ENCODE data around the gene NPR1. TPM values are rescaled to one million over a fixed set of nuclear protein-coding genes. Genes with fewer than 3 reads are reported as not detected.

Gene NPR1
- total and polyA plus RNA-seq, 2 of the 13 experiments (the other 11 are each of a cell fraction or from before 2014, with no cell fraction given) = not detected

- TF ChIP-seq E2F2 (CRISPR knock-in tag; IDR thresholded peaks at IDR 0.05; ENCODE audit: borderline replicate concordance) = no peak
- no peak for TF ChIP-seq ZNF337 (CRISPR knock-in tag; IDR thresholded peaks at IDR 0.05; ENCODE audit: borderline replicate concordance, low read depth)
- TF ChIP-seq RBAK (CRISPR knock-in tag; IDR thresholded peaks at IDR 0.05) = no peak
- TF ChIP-seq, protein P1, sequence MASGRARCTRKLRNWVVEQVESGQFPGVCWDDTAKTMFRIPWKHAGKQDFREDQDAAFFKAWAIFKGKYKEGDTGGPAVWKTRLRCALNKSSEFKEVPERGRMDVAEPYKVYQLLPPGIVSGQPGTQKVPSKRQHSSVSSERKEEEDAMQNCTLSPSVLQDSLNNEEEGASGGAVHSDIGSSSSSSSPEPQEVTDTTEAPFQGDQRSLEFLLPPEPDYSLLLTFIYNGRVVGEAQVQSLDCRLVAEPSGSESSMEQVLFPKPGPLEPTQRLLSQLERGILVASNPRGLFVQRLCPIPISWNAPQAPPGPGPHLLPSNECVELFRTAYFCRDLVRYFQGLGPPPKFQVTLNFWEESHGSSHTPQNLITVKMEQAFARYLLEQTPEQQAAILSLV (CRISPR knock-in tag; IDR thresholded peaks at IDR 0.05; ENCODE audit: borderline replicate concordance) = peak; percentile 79; the same call in 1 of the 2 replicates
- TF ChIP-seq ZNF678 (CRISPR knock-in tag; IDR thresholded peaks at IDR 0.05) = no peak
- 0 out of 2 replicates have a peak, but pooled peaks have one; percentile 16 for TF ChIP-seq CBX5 (CRISPR knock-in tag; IDR thresholded peaks at IDR 0.05; ENCODE audit: borderline replicate concordance)
- no peak for TF ChIP-seq ZNF749 (CRISPR knock-in tag; IDR thresholded peaks at IDR 0.05; ENCODE audit: borderline replicate concordance)
- TF ChIP-seq HOXA5 (CRISPR knock-in tag; IDR thresholded peaks at IDR 0.05) = no peak; the same call in 1 of the 2 replicates
- no peak for TF ChIP-seq ZNF30 (CRISPR knock-in tag; IDR thresholded peaks at IDR 0.05)
- TF ChIP-seq ZNF792 (CRISPR knock-in tag; IDR thresholded peaks at IDR 0.05) = peak; percentile 51; the same call in 1 of the 2 replicates
- no peak; the same call in 1 of the 2 replicates for TF ChIP-seq ZNF850 (CRISPR knock-in tag; conservative IDR thresholded peaks at IDR 0.05)
- no peak for TF ChIP-seq HMGA1 (CRISPR knock-in tag; conservative IDR thresholded peaks at IDR 0.05)
- no peak for TF ChIP-seq ZEB1 (IDR thresholded peaks at IDR 0.05; ENCODE audit: insufficient replicate concordance, low read depth)
- TF ChIP-seq PRMT3 (CRISPR knock-in tag; IDR thresholded peaks at IDR 0.05; ENCODE audit: borderline replicate concordance, low read depth) = peak; percentile 66; the same call in 1 of the 2 replicates
- TF ChIP-seq CREBL2 (CRISPR knock-in tag; IDR thresholded peaks at IDR 0.05; ENCODE audit: borderline replicate concordance) = 0 out of 2 replicates have a peak, but pooled peaks have one; percentile 65
- no peak; the same call in 1 of the 2 replicates for TF ChIP-seq FOXO1 (CRISPR knock-in tag; IDR thresholded peaks at IDR 0.05)
- no peak; the same call in 1 of the 2 replicates for TF ChIP-seq TSC22D2 (CRISPR knock-in tag; IDR thresholded peaks at IDR 0.05; ENCODE audit: borderline replicate concordance)
- peak; percentile 90 for TF ChIP-seq HDAC1 (CRISPR knock-in tag; IDR thresholded peaks at IDR 0.05)
- TF ChIP-seq ZBTB43 (CRISPR knock-in tag; conservative IDR thresholded peaks at IDR 0.05) = peak; percentile 53; the same call in 1 of the 2 replicates
- no peak for TF ChIP-seq KDM6A (CRISPR knock-in tag; IDR thresholded peaks at IDR 0.05; ENCODE audit: low read depth)
- TF ChIP-seq HNF1B (CRISPR knock-in tag; IDR thresholded peaks at IDR 0.05) = peak; percentile 92
- no peak for TF ChIP-seq RARA (CRISPR knock-in tag; IDR thresholded peaks at IDR 0.05)
- no peak for TF ChIP-seq ZNF207 (IDR thresholded peaks at IDR 0.05; ENCODE audit: borderline replicate concordance)
- peak; percentile 65; the same call in 1 of the 2 replicates for TF ChIP-seq KLF6 (CRISPR knock-in tag; IDR thresholded peaks at IDR 0.05)
Observed at GRCh38 chr1:153633754-153634665, 44.5 kb upstream of the NPR1 start, which contains the start of gene CHTOP (continued).

All from HepG2 (cell line).